Testis (tissue), 3 donors: ENCODE results near the gene TRIM31. TPM values are rescaled to one million over a fixed set of nuclear protein-coding genes. Genes with fewer than 3 reads are reported as not detected.

Experiments used
- DNase-seq: peaks from one replicate; pipeline ENCODE4 v3.0.0-alpha.2; 2019
- H3K27ac ChIP-seq, 2 donors: fragments of 200-600 bp; sonication (generic); one replicate each; pipeline ENCODE4 v1.5.1; 2019
- H3K27me3 ChIP-seq: fragments of 200-600 bp; sonication (generic); one replicate; pipeline ENCODE4 v1.5.1; 2019
- H3K36me3 ChIP-seq: fragments of 200-600 bp; sonication (generic); one replicate; pipeline ENCODE4 v1.5.1; 2017; ENCODE audit warnings: low read depth; ENCODE audit errors: missing control alignments
- H3K4me1 ChIP-seq: fragments of 200-600 bp; sonication (generic); one replicate; pipeline ENCODE4 v1.5.1; 2019
- H3K4me3 ChIP-seq, 2 donors: fragments of 200-600 bp; sonication (generic); one replicate each; pipeline ENCODE4 v1.5.1; 2017 to 2019
- H3K9me3 ChIP-seq: fragments of 200-600 bp; sonication (generic); one replicate; pipeline ENCODE4 v1.5.1; 2017
- POLR2A ChIP-seq: fragments of 450-650 bp; IDR thresholded peaks from one replicate; pipeline ENCODE4 v1.6.1; 2017; ENCODE audit warnings: antibody characterized with exemption, mild to moderate bottlenecking, moderate library complexity
- WGBS, 2 donors: methylation state at CpG; one replicate each; pipeline ENCODE4 v1.1.5; 2018; 5-methylcytosine and 5-hydroxymethylcytosine counted together
- intact Hi-C: fragments of 100-400 bp; cut with DNase I; formaldehyde crosslinking; loops from one replicate; pipeline ENCODE4 v1.15.1; 2023; ENCODE audit warnings: low total_unique reads
- polyA plus RNA-seq: library from polyadenylated mRNA; stranded (reverse); fragments of 350-450 nt; fragmentation: Illumina TruSeq; extraction: RNeasy Lipid Tissue Mini Kit (QIAGEN cat#74804); gene quantifications from one replicate; pipeline ENCODE4 v1.2.3, GENCODE V29; 2014; ENCODE audit warnings: low read depth, low replicate concordance; ENCODE audit not compliant: insufficient read depth
- total RNA-seq, 2 donors: library from RNA; depleted of rRNA; stranded (reverse); fragments of >200 nt; gene quantifications; one replicate each; pipeline ENCODE4 v1.2.3, GENCODE V29; 2016
- TF ChIP-seq, protein P1 (sequence below), 3 experiments: fragments of 450-650 bp in 2 of 3; fragments of 200-600 bp in 1 of 3; sonication (generic) in 1 of 3; IDR thresholded peaks; one replicate each; pipeline ENCODE4 v1.5.1; 2016 to 2019; ENCODE audit warnings: antibody characterized with exemption in 3 of 3, mild to moderate bottlenecking in 2 of 3, moderate library complexity in 1 of 3

The TRIM31 gene
- total and polyA plus RNA-seq, 3 donors from 2014 or later, result 0.50 to 6.4 (median 4.0) TPM

DNA sequence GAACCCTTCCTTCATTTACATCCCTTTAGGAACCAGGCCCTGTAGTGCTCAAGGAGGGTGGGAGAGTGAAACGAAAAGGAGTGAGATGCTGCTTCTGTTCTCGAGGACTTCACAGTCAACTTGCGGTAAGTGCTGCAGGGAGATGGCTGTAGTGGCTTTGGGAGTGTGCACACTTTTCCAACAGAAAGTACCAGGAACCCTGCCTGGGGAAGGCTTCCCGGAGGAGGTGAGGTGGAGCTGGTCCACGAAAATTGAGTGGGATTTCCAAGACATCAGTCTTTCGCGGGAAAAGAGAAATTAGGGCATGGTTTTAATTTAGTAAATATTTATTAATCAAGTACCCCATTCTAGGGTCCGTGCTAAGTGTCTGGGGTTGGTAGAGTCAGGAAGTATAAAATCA lies 12.7 kb downstream of the TRIM31 start:
- intact Hi-C loops, result no loop called here
- H3K27me3 ChIP-seq, result no peaks in the 10 kb centered on the region
- WGBS, 2 donors, result 16 to 19% methylated on average over 8 of the region's 8 CpGs
- no peaks in the 10 kb centered on the region for H3K9me3 ChIP-seq
- H3K36me3 ChIP-seq, result no peaks in the 10 kb centered on the region
- no peak for DNase-seq
- no peak overlapping the region for H3K4me3 ChIP-seq
- TF ChIP-seq, protein P1, sequence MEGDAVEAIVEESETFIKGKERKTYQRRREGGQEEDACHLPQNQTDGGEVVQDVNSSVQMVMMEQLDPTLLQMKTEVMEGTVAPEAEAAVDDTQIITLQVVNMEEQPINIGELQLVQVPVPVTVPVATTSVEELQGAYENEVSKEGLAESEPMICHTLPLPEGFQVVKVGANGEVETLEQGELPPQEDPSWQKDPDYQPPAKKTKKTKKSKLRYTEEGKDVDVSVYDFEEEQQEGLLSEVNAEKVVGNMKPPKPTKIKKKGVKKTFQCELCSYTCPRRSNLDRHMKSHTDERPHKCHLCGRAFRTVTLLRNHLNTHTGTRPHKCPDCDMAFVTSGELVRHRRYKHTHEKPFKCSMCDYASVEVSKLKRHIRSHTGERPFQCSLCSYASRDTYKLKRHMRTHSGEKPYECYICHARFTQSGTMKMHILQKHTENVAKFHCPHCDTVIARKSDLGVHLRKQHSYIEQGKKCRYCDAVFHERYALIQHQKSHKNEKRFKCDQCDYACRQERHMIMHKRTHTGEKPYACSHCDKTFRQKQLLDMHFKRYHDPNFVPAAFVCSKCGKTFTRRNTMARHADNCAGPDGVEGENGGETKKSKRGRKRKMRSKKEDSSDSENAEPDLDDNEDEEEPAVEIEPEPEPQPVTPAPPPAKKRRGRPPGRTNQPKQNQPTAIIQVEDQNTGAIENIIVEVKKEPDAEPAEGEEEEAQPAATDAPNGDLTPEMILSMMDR (IDR thresholded peaks at IDR 0.05), result no peak
- TF ChIP-seq POLR2A, result no peak
- no peak overlapping the region for H3K27ac ChIP-seq
- peaks cover 19% of the 10 kb centered on the region for H3K4me1 ChIP-seq

DNA sequence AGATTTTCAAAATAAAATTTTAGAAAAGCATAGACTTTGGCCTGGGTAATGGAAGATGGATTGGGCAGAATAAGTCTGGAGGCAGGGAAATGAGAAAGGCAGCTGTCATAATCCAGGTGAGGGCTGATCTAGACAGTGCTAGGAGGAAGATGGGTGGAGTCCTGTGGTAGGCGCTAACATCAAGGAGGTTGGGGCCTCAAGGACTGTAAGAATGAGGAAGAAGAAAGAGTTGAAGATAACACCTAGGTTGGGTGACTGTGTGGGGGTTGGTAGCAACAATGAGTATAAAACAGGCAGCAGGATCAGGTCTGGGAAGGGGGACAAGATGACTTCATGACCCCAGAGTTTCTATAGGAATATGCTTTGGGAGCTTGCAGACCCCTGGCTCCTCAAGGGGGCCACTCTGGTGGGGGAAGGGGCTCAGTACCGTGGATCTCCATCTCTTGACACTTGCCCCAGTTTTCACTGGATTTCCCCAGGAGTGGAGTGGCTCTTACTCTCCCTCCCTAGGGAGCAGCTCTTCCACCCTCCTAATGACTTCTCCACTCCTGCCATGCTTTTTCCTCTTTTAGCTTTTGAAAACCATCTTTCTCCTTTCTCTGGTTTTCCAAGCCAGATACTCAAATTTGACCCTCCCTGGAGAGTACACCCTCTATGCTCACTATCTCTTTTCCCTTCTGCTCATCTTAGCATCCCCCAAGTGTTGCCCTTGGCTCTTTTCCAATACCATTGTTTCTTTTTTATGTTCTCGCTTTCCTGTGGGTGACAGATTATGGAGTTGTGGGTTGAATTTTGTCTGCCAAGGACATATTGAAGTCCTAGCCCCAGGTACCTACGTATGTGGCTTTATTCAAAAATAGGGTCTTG lies 14.8 kb downstream of the TRIM31 start:
- Histone ChIP-seq H3K27me3 (no peaks in the 10 kb centered on the region), H3K9me3 (no peaks in the 10 kb centered on the region), H3K4me3 (no peak overlapping the region), H3K36me3 (no peaks in the 10 kb centered on the region), H3K4me1 (peaks cover 19% of the 10 kb centered on the region), H3K27ac (no peak overlapping the region)
- TF ChIP-seq, protein P1 (IDR thresholded peaks at IDR 0.05), result no peak
- no peak for TF ChIP-seq POLR2A
- WGBS, 2 donors, result 69 to 79% methylated on average over 4 of the region's 4 CpGs
- no peak for DNase-seq
- intact Hi-C loops, result no loop called here

DNA sequence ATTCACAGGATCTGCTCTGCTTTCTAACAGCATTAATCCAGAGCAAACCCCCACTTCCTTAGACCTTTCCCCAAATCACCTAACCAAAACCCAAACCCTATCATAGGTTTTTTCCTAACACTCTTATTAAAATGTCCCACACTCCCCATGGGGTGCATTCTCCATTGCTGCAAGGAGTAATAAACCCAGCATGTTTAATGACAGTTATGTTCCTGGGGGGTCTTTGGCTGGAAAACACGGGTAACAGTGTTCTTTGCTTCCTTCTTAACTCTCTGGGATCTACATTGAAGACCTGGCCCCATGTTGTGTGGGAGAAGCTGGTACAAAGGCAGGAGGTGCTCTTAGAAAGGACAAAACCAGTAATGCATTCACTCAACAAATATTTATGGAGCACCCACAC lies 16.1 kb downstream of the TRIM31 start:
- peaks cover 15% of the 10 kb centered on the region for H3K4me1 ChIP-seq
- H3K9me3 ChIP-seq, result no peaks in the 10 kb centered on the region
- TF ChIP-seq, protein P1 (IDR thresholded peaks at IDR 0.05), result no peak
- TF ChIP-seq POLR2A, result no peak
- H3K27ac ChIP-seq, result no peak overlapping the region
- 41 to 45% methylated on average over 1 of the region's 1 CpG for WGBS, 2 donors
- no peaks in the 10 kb centered on the region for H3K36me3 ChIP-seq
- DNase-seq, result no peak
- no peaks in the 10 kb centered on the region for H3K27me3 ChIP-seq
- intact Hi-C loops, result no loop called here
- H3K4me3 ChIP-seq, result no peak overlapping the region

GRCh38 chr6:30093951-30094661 lies 18.8 kb downstream of the TRIM31 start:
- TF ChIP-seq, protein P1 (IDR thresholded peaks at IDR 0.05), result no peak
- no peak for TF ChIP-seq POLR2A
- intact Hi-C loops, result no loop called here
- no peak for DNase-seq
- Histone ChIP-seq H3K9me3 (no peaks in the 10 kb centered on the region), H3K4me3 (no peak overlapping the region), H3K36me3 (no peaks in the 10 kb centered on the region), H3K27ac (no peak overlapping the region), H3K27me3 (no peaks in the 10 kb centered on the region), H3K4me1 (peaks cover 8% of the 10 kb centered on the region)
- WGBS, 2 donors, result 77 to 80% methylated on average over 4 to 5 of the region's 5 CpGs
